ENCODE measurements around the gene SCN3A.

GRCh38 chr2:165060411-165060810 is 143.4 kb downstream of the SCN3A start:
- no peak for TF ChIP-seq POLR2AphosphoS5 (IDR thresholded peaks at IDR 0.05; ENCODE audit: low read depth, low read length)
- TF ChIP-seq TAF1 (IDR thresholded peaks at IDR 0.05; ENCODE audit: borderline replicate concordance, insufficient read depth, low read length): no peak

Data from PFSK-1 (cell line).